ENCODE data around the gene OLR1. TPM values are rescaled to one million over a fixed set of nuclear protein-coding genes. Genes with fewer than 3 reads are reported as not detected.

OLR1 gene
- total and polyA plus RNA-seq, 7 donors, result 0.10 to 3.3 (median 0.76) TPM; not detected in 3

DNA sequence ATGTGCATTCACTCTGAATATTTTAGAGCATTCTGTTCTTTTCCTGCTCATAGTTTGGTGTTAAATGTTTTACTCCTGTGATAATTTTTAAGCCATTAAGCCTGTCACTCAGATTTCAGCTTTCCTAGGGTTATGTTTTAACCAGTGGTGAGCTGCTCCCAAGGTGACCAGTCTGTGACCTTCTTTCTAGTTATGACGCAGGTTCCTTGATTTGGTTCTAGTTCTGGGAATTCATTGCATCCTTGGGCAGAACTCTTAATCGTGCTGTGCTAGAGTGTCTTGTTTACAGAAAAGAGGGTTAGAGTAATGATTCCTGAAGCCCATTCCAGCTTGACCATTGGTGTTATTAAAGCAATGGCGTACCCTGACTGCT is 42.9 kb upstream of the OLR1 start:
- 60 to 81% methylated on average over 3 of the region's 3 CpGs for WGBS, 2 donors
- intact Hi-C loops (cut with DNase I), result loop anchor here (2.0 to 10.0 kb wide), 3 partner anchors 150 to 1300 kb away; partner anchors contain the start of genes PHC1 and YBX3

GRCh38 chr12:10214136-10214894 is 42.4 kb upstream of the OLR1 start:
- WGBS, 2 donors, result 10 to 33% methylated on average over 10 of the region's 10 CpGs
- Histone ChIP-seq H3K27me3 (no peaks in the 10 kb centered on the region), H3K9me3 (no peaks in the 10 kb centered on the region), H3K36me3 (peaks cover 3 to 22% (median 7%) of the 10 kb centered on the region in 4 donors), H3K4me3 (peak overlapping the region; percentile 68 to 93 (median 88)), H3K4me1 (peaks cover 0 to 26% (median 21%) of the 10 kb centered on the region in 4 donors), H3K27ac (peak overlapping the region; percentile 95 to 100 (median 100))
- intact Hi-C loops (cut with DNase I), result loop anchor here (2.0 to 10.0 kb wide), 3 partner anchors 150 to 1300 kb away; partner anchors contain the start of genes PHC1 and YBX3
- TF ChIP-seq EP300 (IDR thresholded peaks at IDR 0.05) (no peak), POLR2AphosphoS5 (IDR thresholded peaks at IDR 0.05) (no peak), POLR2A (IDR thresholded peaks at IDR 0.05) (no peak)
- TF ChIP-seq, protein P1, sequence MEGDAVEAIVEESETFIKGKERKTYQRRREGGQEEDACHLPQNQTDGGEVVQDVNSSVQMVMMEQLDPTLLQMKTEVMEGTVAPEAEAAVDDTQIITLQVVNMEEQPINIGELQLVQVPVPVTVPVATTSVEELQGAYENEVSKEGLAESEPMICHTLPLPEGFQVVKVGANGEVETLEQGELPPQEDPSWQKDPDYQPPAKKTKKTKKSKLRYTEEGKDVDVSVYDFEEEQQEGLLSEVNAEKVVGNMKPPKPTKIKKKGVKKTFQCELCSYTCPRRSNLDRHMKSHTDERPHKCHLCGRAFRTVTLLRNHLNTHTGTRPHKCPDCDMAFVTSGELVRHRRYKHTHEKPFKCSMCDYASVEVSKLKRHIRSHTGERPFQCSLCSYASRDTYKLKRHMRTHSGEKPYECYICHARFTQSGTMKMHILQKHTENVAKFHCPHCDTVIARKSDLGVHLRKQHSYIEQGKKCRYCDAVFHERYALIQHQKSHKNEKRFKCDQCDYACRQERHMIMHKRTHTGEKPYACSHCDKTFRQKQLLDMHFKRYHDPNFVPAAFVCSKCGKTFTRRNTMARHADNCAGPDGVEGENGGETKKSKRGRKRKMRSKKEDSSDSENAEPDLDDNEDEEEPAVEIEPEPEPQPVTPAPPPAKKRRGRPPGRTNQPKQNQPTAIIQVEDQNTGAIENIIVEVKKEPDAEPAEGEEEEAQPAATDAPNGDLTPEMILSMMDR (IDR thresholded peaks at IDR 0.05), result no peak
- no peak for DNase-seq

More for the DNA sequence above, 42.9 kb upstream of the OLR1 start:
- peaks cover 5 to 27% (median 10%) of the 10 kb centered on the region in 4 donors for H3K36me3 ChIP-seq
- TF ChIP-seq, protein P1 (IDR thresholded peaks at IDR 0.05), result no peak
- TF ChIP-seq EP300 (IDR thresholded peaks at IDR 0.05) (no peak), POLR2AphosphoS5 (IDR thresholded peaks at IDR 0.05) (no peak)
- no peaks in the 10 kb centered on the region for H3K9me3 ChIP-seq
- H3K4me3 ChIP-seq, result peak overlapping the region; percentile 68 to 93 (median 88)
- no peak for DNase-seq
- peak overlapping the region; percentile 95 to 100 (median 100) for H3K27ac ChIP-seq
- H3K27me3 ChIP-seq, result no peaks in the 10 kb centered on the region
- H3K4me1 ChIP-seq, result peaks cover 0 to 28% (median 25%) of the 10 kb centered on the region in 4 donors

DNA sequence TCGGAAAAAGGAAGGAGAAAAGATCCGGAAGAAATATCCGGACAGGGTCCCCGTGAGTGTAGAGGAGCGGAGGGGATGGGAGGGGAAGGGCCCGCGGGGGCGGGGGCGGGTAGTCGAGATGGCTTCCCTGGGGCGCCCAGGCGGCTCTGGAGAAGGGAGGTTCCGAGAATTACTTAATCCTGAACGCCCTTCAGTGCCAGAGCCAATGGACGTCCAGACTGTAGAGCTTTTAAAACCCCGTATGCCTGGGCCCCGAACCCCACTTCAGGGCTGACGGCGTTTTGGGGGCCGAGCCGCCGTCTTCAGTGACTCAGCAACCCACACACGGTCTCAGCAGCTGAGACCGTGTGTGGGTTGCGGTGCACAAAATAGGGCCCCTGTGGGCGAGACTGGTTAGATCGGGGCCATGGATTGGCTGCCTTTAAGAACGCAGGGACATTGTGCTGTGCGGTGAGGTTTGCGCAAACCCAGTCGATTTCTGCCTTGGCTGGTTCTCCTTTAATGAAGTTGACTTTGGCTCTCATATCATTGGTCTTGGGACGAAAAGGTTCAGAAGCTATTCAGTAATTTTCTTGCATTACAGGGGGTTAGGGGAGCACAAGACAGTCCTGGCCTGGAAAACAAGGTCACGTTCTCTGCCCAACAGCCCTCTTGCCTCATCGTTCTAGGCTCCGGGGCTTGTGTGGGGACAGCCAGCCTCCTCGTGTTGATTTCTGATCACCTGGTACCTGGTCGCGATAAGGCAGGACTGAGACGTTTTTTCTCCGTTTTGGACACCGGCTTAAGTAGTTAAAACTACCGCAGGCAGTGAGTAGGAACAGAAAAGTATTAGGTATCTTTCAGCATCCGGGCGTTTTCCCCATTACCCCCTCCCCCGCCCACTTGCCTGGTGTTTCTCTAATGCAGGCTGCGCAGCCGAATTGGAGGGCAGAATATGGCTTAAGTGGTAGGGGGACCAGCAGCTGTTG is 41.5 kb upstream of the OLR1 start:
- intact Hi-C loops (cut with DNase I), result loop anchor here (2.0 to 10.0 kb wide), 3 partner anchors 151 to 1299 kb away; partner anchors contain the start of genes PHC1 and YBX3
- H3K36me3 ChIP-seq, result peaks cover 2 to 13% (median 5%) of the 10 kb centered on the region in 4 donors
- no peaks in the 10 kb centered on the region for H3K27me3 ChIP-seq
- H3K4me1 ChIP-seq, result peaks cover 0 to 26% (median 21%) of the 10 kb centered on the region in 4 donors
- peak overlapping the region; percentile 68 to 93 (median 88) for H3K4me3 ChIP-seq
- TF ChIP-seq POLR2A (IDR thresholded peaks at IDR 0.05) (peak in 1 of 2 donors; percentile 70), POLR2AphosphoS5 (IDR thresholded peaks at IDR 0.05) (peak; percentile 49 to 79 (median 62)), EP300 (IDR thresholded peaks at IDR 0.05) (peak in 2 of 4 donors; percentile 2 to 28)
- TF ChIP-seq, protein P1 (IDR thresholded peaks at IDR 0.05), result no peak
- peak; percentile 93 for DNase-seq
- no peaks in the 10 kb centered on the region for H3K9me3 ChIP-seq
- H3K27ac ChIP-seq, result peak overlapping the region; percentile 95 to 100 (median 100)
- 0 to 1% methylated on average over 47 of the region's 47 CpGs for WGBS, 2 donors

- Histone ChIP-seq H3K4me3 (peak within 1 kb of the TSS; percentile 68 to 93 (median 88)), H3K9me3 (no peaks in the 10 kb centered on the region), H3K27me3 (no peaks in the 10 kb centered on the region), H3K4me1 (peaks cover 0 to 26% (median 21%) of the 10 kb centered on the region in 4 donors), H3K36me3 (peaks cover 0 to 6% (median 0%) of the 10 kb centered on the region in 4 donors), H3K27ac (peak within 1 kb of the TSS; percentile 95 to 100 (median 100))
- 0 to 1% methylated on average over 35 of the region's 35 CpGs for WGBS, 2 donors
- intact Hi-C loops (cut with DNase I), result loop anchor here (5.0 to 10.0 kb wide), 2 partner anchors 510 to 1298 kb away; partner anchors contain the start of genes PHC1 and YBX3
- DNase-seq, result peak; percentile 96
- TF ChIP-seq EP300 (IDR thresholded peaks at IDR 0.05) (peak in 2 of 4 donors; percentile 32 to 42), POLR2AphosphoS5 (IDR thresholded peaks at IDR 0.05) (peak; percentile 19 to 74 (median 42)), POLR2A (IDR thresholded peaks at IDR 0.05) (peak in 1 of 2 donors; percentile 56)
- TF ChIP-seq, protein P1 (IDR thresholded peaks at IDR 0.05), result no peak
Measured at GRCh38 chr12:10212739-10213131, 40.8 kb upstream of the OLR1 start, which contains the start of gene GABARAPL1. TSS of gene GABARAPL1 (plus strand) at chr12:10212877. CDS start at chr12:10213130, 253 bp downstream.
